ENCODE measurements around the gene CARF.

Gene CARF

GRCh38 chr2:203018181-203018580 lies 106.1 kb downstream of the CARF start:
- H3K27me3 ChIP-seq (ENCODE audit: insufficient read depth, poor library complexity, severe bottlenecking): no peaks in the 10 kb centered on the region
- no peak overlapping the region for H3K4me3 ChIP-seq (replicated peaks; ENCODE audit: insufficient read depth, low read length)
- TF ChIP-seq GABPA (IDR thresholded peaks at IDR 0.05; ENCODE audit: low read depth) (no peak), CTCF (IDR thresholded peaks at IDR 0.05; ENCODE audit: insufficient read depth, low read length) (no peak), SPI1 (IDR thresholded peaks at IDR 0.05; ENCODE audit: borderline replicate concordance, low read depth) (no peak), POLR2AphosphoS5 (IDR thresholded peaks at IDR 0.05; ENCODE audit: low read depth) (no peak), REST (IDR thresholded peaks at IDR 0.05; ENCODE audit: insufficient replicate concordance, low read depth) (no peak)
- no peak overlapping the region for H3K27ac ChIP-seq (replicated peaks)
- DNase-seq (ENCODE audit: low read depth in 1 of 2, low spot score in 1 of 2): no peak

- Histone ChIP-seq H3K27ac (replicated peaks) (no peak overlapping the region), H3K4me3 (replicated peaks; ENCODE audit: insufficient read depth, low read length) (no peak overlapping the region), H3K27me3 (ENCODE audit: insufficient read depth, poor library complexity, severe bottlenecking) (no peaks in the 10 kb centered on the region)
- TF ChIP-seq GABPA (IDR thresholded peaks at IDR 0.05; ENCODE audit: low read depth) (no peak), POLR2AphosphoS5 (IDR thresholded peaks at IDR 0.05; ENCODE audit: low read depth) (no peak), CTCF (IDR thresholded peaks at IDR 0.05; ENCODE audit: insufficient read depth, low read length) (no peak), REST (IDR thresholded peaks at IDR 0.05; ENCODE audit: insufficient replicate concordance, low read depth) (no peak)
- DNase-seq (ENCODE audit: low read depth in 1 of 2, low spot score in 1 of 2): no peak
These were observed 107.1 kb downstream of the CARF start for GRCh38 chr2:203019142-203019541.

- no peaks in the 10 kb centered on the region for H3K27me3 ChIP-seq (ENCODE audit: insufficient read depth, poor library complexity, severe bottlenecking)
- DNase-seq (ENCODE audit: low read depth in 1 of 2, low spot score in 1 of 2): no peak
- no peak overlapping the region for H3K4me3 ChIP-seq (replicated peaks; ENCODE audit: insufficient read depth, low read length)
- no peak for TF ChIP-seq POLR2AphosphoS5 (IDR thresholded peaks at IDR 0.05; ENCODE audit: low read depth)
- no peak for TF ChIP-seq CTCF (IDR thresholded peaks at IDR 0.05; ENCODE audit: insufficient read depth, low read length)
- H3K27ac ChIP-seq (replicated peaks): no peak overlapping the region
These were observed 109.9 kb downstream of the CARF start for GRCh38 chr2:203021991-203022390.

- H3K27ac ChIP-seq (replicated peaks): no peak overlapping the region
These were observed 110.7 kb downstream of the CARF start for GRCh38 chr2:203022751-203023150.

More at GRCh38 chr2:203022751-203023150, 110.7 kb downstream of the CARF start:
- no peak overlapping the region for H3K4me3 ChIP-seq (replicated peaks; ENCODE audit: insufficient read depth, low read length)
- DNase-seq (ENCODE audit: low read depth in 1 of 2, low spot score in 1 of 2): no peak
- TF ChIP-seq GABPA (IDR thresholded peaks at IDR 0.05; ENCODE audit: low read depth) (no peak), CTCF (IDR thresholded peaks at IDR 0.05; ENCODE audit: insufficient read depth, low read length) (no peak), REST (IDR thresholded peaks at IDR 0.05; ENCODE audit: insufficient replicate concordance, low read depth) (no peak), SPI1 (IDR thresholded peaks at IDR 0.05; ENCODE audit: borderline replicate concordance, low read depth) (no peak), POLR2AphosphoS5 (IDR thresholded peaks at IDR 0.05; ENCODE audit: low read depth) (no peak)
- no peaks in the 10 kb centered on the region for H3K27me3 ChIP-seq (ENCODE audit: insufficient read depth, poor library complexity, severe bottlenecking)
